Stimulated activated CD4-positive, alpha-beta T cell treated with anti-CD3 and anti-CD28 coated beads, Interleukin-2, amount 100 ng/mL, for 24 hours (primary cell): Measurements from ENCODE around the gene ZBTB12.
"Not testable (repeated sequence)": the region's sequence is repeated elsewhere in the genome, so short reads cannot be mapped to it uniquely, and the experiment has no call there.

Experiments
- DNase-seq, 2 donors: peaks; one replicate each; pipeline ENCODE4 v3.0.0-alpha.2; 2020

Gene ZBTB12

GRCh38 chr6:31920811-31921210 is 18.9 kb upstream of the ZBTB12 start:
- DNase-seq, result no peak

DNA sequence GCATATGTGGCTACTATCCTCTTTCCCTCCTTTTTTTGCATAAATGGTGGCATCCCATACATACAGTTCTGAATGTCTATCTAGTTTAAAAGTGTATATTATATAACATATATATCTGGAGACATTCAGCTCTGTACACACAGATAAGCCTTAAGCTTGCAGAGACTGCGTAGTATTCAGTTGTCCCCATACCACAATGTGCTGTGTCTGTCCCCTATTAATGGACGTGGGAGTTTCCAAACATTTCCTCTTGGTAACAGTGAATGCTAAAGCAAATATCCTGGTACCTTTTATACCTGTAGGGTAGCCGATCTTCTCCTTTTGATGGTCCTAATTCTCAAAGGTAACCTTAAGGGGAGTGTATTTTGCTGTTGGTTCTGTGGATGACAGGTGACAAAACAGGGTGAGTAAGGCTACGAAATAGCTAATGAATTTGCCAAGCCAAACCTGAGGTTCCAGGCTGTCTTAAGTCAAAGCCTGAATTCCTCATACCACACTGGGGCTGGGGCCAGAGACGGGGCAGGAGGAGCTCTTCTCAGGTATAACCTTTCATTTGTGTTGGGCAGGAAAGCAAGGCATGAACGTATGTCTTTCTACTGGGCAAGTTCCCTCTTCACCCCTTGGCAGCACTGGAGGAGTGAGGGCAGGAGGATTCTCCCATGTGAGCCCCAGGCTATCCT is 17.9 kb upstream of the ZBTB12 start:
- no peak for DNase-seq

- DNase-seq, result no peak
Observed at GRCh38 chr6:31918069-31918720, 16.3 kb upstream of the ZBTB12 start.

DNA sequence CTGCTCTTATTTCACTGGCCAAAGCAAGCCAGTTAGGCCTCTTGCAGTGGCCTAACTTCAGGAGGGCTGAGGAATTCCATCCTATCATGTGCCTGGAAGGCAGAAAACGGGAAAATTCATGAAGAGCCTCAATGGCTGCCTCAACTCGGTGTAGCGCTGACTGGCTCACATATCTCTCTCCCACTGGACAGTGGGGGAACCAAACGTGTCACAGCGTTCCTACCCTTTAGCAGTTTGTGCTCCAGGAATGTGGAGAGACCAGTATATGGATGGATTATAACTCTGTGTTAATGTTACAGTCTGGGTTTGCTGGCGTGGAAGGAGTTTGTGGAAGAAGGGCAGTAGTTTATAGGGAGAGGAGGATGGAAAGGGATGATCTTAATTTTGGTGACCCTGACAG is 13.9 kb upstream of the ZBTB12 start:
- no peak for DNase-seq

DNA sequence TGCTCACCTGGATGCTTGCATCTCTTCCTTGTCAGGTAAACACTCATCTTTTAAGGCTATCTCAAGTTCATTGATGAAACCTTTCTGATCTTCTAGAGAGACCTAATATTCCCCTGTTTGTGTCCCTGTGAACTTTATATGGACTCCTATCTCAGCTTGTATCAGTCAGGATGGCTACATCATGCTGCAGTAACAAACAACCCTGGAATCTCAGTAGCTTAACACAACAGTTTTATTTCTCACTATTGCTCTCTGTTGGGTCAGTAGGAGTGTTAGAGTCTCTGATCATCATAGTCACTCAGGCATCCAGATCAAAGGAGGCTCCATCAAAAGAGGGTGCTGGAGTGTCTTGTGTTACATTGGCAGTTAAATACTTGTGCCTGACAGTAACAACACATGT is 13.5 kb upstream of the ZBTB12 start:
- DNase-seq, result no peak

GRCh38 chr6:31911826-31912585 is 10.1 kb upstream of the ZBTB12 start:
- no peak for DNase-seq

- DNase-seq, result not testable (repeated sequence)
Observed at GRCh38 chr6:31909298-31909697, 7.4 kb upstream of the ZBTB12 start.

- DNase-seq, result no peak
Observed at GRCh38 chr6:31908791-31909190, 6.9 kb upstream of the ZBTB12 start.

DNA sequence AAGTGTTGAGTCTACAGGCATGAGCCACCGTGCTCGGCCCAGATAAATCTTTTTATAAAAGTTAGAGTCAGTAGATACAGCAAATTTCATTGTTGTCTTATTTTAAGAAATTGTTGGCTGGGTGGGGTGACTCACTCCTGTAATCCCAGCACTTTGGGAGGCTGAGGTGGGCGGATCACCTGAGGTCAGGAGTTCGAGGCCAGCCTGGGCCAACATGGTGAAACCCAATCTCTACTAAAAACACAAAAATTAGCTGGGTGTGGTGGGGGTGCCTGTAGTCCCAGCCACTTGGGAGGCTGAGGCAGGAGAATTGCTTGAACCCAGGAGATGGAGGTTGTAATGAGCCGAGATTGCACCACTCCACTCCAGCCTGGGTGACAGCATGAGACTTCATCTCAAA is 6.4 kb upstream of the ZBTB12 start:
- not testable (repeated sequence) for DNase-seq

DNA sequence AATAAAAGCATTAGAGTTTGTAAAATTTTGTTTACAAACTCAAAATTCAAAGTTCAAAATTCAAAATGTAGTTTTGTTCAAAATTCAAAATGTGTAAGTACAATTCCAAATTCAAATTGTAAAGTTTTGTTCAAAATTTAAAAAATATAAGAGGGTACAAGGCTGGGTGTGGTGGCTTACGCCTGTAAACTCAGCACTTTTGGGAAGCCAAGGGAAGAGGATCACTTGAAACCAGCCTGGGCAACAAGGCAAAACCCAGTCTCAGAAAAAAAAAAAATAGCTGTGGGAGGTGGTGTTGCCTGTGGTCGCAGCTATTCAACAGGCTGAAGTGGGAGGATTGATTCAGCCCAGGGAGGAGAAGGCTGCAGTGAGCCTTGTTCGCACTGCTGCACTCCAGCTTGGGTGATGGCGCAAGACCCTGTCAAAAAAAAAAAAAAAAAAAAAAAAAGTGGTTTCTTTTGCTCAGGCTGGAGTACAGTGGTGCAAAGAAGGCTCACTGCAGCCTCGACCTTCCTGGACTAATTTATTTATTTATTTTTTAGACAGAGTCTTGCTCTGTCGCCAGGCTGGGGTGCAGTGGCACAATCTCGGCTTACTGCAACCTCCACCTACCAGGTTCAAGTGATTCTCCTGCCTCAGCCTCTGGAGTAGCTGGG is 5.4 kb upstream of the ZBTB12 start:
- DNase-seq, result no peak

GRCh38 chr6:31906727-31907126 is 4.8 kb upstream of the ZBTB12 start:
- DNase-seq, result not testable (repeated sequence)

- no peak for DNase-seq
Observed at GRCh38 chr6:31906122-31906521, 4.2 kb upstream of the ZBTB12 start.

- no peak for DNase-seq
Observed at GRCh38 chr6:31905041-31905440, 3.2 kb upstream of the ZBTB12 start.

DNA sequence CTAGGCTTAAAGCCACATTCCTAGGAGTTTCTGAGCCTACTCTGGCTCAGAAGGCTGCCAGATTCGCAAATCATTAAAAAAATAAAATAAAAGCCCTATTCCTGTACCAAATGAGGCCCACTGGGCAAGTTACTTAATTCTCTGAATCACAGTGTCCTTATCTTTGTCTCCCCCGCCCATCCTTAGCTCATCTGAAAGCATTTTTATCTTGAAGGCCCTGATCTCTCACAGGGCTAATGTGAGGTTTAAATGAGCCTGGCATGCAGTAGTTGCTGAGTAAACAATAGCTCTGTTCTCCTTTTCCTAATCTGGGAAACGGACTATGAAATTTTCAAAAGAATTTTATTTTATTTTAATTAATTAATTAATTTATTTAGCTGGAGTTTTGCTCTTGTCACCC is 2.1 kb upstream of the ZBTB12 start:
- DNase-seq, result no peak

DNA sequence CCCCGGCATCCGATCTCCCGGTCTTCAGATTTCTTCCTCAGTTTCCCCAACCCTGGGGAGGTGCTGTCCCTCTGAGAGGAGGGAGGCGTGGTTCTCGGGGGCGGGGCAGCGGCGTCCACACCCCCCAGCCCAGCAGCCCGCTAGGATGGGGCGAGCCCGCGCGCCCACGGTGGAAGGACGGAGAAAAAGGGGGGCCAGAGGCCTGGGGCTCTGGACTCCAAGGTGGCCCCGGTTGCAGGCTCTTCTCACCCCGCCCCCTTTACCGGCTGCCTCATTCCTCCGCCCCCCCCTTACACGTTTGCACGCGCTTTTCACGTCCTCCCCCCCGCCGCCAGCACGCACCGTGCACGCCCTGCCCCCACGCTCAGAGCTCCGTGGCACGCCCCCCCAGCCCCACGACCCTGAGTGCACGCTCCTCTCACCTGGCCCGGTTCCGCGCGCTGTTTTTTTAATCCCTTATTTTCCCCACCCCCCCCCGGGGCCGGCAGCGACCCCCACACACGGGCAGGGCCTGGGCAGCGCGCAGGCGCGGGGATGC is 402 bp downstream of the ZBTB12 start:
- peak; percentile 71 to 76 for DNase-seq

DNA sequence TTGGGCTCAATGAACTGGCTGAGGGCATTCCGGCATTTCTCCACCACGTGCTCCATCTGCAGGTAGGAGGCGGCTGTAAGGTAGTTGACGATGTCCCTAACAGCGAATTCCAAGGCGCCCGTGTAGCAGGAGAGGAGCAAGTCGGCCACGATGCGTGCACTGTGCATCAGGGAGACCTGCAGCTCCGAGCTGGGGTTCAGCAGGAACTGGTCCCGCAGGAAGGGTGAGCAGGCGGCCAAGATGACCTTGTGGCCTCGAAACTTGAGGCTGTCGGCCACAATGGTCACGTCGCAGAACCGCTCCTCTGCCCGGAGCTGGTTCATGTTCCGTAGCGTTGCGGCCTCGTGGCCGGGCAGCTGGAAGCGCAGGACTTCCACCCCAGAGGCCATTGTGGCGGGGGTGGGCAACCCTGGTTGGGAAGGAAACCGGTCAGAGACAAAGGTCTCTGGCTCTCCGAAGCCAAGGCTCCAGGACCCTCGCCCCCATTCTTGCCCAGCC is 920 bp downstream of the ZBTB12 start:
- peak in 1 of 2 donors; percentile 13 for DNase-seq

DNA sequence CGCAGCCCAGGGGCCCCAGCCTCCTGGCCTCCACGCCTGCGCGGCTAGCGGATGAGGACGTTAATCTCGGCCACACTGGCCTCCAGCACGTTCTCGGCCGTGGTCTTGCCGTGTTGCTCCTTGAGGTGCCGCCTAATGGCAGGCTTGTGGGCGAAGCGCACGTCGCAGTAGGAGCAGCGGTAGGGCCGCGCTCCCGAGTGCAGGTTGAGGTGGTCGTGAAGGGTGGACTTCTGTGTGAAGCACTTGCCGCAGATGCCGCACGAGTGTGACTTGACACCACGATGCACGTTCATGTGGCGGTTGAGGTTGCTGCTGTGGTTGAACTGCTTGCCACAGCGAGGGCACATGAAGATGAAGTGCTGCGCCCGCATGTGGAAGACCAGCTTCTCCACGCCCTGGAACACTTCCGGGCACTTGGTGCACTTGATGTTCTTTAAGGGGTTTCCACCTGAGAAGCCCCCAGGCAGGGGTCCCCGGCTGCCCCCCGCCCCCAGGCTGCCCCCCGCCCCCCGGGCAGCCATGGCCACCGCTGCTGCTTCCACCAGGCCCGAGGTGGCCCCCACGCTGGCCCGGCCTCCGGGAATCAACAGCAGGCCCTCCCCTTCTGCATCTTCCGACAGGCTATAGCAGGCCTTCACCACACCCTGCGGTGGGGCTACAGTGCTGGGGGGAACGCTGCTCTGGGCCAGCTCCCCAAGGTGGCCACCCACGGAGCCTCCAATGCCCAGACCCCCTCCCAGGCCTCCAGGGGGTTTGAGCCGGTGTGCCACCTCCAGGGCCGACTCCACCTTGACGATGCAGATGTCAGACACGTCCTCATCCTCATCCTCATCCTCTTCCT is 1.8 kb downstream of the ZBTB12 start:
- peak in 1 of 2 donors; percentile 18 for DNase-seq

GRCh38 chr6:31899215-31899614 is 2.7 kb downstream of the ZBTB12 start:
- DNase-seq, result no peak

- peak; percentile 25 to 37 for DNase-seq
Observed at GRCh38 chr6:31898383-31899011, 3.4 kb downstream of the ZBTB12 start.

DNA sequence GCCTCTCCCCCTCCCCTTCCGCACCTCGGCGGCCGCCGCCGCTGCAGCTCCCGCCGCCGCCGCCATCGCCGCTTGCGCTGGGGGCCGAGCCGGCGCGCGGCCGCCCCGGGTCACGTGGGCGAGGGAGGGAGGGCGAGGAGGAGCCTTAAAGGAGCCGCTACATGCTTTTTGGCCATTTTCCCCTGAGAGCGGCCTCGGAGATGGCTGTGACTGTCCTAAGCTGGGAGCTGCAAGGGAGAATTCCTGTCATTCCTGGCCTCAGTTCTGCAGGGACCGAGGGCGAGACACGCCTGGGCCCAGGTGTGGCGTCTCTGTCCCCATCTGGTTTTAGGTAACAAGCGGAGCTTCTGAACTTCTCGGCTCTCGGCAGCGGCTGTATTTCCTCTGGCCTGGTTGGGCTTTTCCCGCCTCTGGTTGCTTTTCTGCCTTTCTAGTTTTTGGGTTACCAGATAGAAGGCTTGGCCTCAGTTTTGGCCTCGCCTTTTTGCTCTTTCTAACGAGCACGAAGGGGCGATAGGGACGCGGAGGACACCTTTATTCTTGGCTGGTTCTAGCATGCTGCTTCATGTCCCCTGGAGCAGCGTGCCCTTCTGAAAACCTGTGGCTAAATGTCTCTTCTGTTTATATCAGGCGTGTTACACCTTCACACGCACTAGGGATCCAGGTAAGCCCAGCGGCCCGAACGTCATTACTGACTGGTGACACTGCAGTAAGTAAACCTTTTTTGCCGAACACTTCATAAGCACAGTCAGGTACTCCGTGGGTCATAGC is 4.1 kb downstream of the ZBTB12 start, which contains the start of gene EHMT2:
EHMT2 (minus strand) TSS at position 87 of the 771 bp plus-strand sequence; CDS start at position 66, 21 bp downstream.
- peak; percentile 86 to 87 for DNase-seq
